Midbrain (tissue), 1 donor: ENCODE measurements around the gene AP5Z1.

Experiments used
- DNase-seq: peaks from one replicate; lab custom pipeline; 2025; lab: John Stamatoyannopoulos, UW

AP5Z1 gene

GRCh38 chr7:4840079-4840501 is 64.7 kb downstream of the AP5Z1 start:
- DNase-seq: no peak
